ENCODE data around the gene DNAJC6.
A peak's percentile ranks its signal among the peaks of the same experiment; 100 is the strongest.
"Not testable (repeated sequence)": the region's sequence is repeated elsewhere in the genome, so short reads cannot be mapped to it uniquely, and the experiment has no call there.

DNAJC6 gene

DNA sequence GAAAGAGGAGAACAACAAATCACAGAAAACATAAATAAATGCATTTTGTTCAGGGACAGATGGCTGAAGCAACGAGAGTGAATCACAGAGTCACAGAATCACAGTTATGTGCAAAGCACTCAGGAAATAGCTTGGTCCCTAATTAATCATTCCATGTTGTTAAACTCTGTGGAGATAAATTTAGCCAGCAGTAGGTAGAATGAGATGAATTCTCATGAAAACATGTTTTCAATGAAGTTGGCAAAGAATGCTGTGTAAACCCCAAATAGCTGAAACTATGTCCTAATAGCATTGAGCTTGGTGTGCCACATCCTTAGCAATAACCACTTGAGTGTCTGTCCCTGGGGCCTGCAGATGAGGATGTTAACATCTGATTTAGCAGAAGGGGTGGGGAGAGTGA is 131.6 kb downstream of the DNAJC6 start:
- no peak for FAIRE-seq
- TF ChIP-seq POLR2AphosphoS5 (IDR thresholded peaks at IDR 0.05; ENCODE audit: low read depth, low read length) (no peak), TAF1 (IDR thresholded peaks at IDR 0.05; ENCODE audit: borderline replicate concordance, low read depth, low read length) (no peak), POLR2A (IDR thresholded peaks at IDR 0.05; ENCODE audit: low read depth, low read length) (no peak)

DNA sequence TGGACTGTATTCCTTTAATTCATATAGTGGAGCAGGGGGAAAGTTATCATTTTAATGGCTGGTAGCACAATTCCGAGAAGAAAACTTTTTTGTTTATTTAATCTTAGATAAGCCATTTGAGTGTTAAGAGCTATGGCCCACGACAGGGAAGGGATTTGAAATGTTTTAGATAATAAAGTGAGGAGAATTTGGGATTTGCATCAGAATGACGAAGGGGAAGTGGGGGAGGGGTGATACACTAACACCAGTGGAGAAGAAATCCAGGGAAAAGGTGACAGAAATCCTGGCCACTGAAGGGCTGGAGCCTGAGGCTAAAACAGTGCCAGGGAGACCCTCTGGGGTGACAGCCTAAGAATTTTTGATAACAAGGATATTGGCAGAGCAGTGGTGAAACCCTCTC is 132.1 kb downstream of the DNAJC6 start:
- FAIRE-seq (no peak), DNase-seq (ENCODE audit: insufficient read length) (no peak)
- TF ChIP-seq POLR2AphosphoS5 (IDR thresholded peaks at IDR 0.05; ENCODE audit: low read depth, low read length) (no peak), POLR2A (IDR thresholded peaks at IDR 0.05; ENCODE audit: low read depth, low read length) (no peak), TAF1 (IDR thresholded peaks at IDR 0.05; ENCODE audit: borderline replicate concordance, low read depth, low read length) (no peak)

More for the DNA sequence above, 131.6 kb downstream of the DNAJC6 start:
- DNase-seq (ENCODE audit: insufficient read length) = no peak

DNA sequence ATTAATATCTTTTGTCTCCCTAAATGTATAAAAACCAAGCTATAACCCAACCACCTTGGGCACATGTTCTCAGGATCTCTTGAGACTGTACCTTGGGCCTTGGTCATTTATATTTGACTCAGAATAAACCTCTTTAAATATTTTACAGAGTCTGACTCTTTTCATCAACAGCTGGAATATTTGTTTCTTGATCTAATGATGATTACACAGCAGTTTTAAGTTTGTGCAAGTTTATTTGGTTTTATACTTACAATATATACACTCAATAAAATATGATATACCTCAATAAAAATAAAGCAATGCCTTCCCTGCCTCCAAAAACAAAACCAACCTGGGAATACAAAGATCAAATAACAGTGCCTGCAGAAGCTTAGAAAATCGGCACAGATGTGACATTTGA is 133.1 kb downstream of the DNAJC6 start:
- TF ChIP-seq TAF1 (IDR thresholded peaks at IDR 0.05; ENCODE audit: borderline replicate concordance, low read depth, low read length) (no peak), POLR2A (IDR thresholded peaks at IDR 0.05; ENCODE audit: low read depth, low read length) (no peak), POLR2AphosphoS5 (IDR thresholded peaks at IDR 0.05; ENCODE audit: low read depth, low read length) (no peak)
- FAIRE-seq (no peak), DNase-seq (ENCODE audit: insufficient read length) (no peak)

DNA sequence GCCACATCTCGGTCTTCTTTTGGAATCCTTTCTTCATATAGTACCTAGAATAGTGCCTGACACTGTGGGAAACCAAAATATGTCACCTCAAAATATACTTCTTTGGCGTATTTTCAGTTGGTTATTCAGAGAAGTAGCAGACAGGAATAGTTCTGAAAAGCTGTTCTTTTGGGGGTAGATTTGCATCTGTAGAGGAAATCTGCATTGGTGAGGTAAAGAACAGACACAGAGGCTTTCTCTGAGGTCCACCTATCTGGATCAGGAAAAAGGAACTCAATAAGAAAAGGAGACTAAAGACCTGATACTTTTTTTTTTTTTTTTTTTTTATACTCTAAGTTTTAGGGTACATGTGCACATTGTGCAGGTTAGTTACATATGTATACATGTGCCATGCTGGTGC is 134.3 kb downstream of the DNAJC6 start:
- no peak for TF ChIP-seq POLR2AphosphoS5 (IDR thresholded peaks at IDR 0.05; ENCODE audit: low read depth, low read length)
- no peak for TF ChIP-seq POLR2A (IDR thresholded peaks at IDR 0.05; ENCODE audit: low read depth, low read length)
- DNase-seq (ENCODE audit: insufficient read length) (no peak), FAIRE-seq (no peak)

DNA sequence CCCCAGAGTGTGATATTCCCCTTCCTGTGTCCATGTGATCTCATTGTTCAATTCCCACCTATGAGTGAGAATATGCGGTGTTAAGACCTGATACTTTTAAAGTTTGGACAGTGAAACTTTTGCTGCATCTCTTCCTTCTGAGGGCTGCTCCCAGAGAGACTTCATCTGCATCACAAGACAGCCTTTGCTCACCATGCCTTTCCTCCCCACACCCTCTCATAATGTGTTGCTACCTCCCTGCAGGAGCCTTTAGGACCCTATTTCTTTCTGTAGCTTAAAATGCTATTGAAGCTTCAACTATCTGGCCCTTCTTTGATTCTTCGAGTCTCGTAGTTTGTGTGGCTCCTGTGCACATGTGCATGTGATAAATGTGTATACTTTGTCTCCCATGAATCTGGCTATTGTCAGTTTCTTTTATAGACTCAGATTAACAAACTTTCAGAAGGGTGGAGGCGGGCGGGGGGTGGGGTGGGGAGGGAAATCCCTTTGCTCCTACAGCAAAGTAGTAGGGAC is 134.8 kb downstream of the DNAJC6 start:
- DNase-seq (ENCODE audit: insufficient read length) (no peak), FAIRE-seq (no peak)
- no peak for TF ChIP-seq POLR2A (IDR thresholded peaks at IDR 0.05; ENCODE audit: low read depth, low read length)
- TF ChIP-seq TAF1 (IDR thresholded peaks at IDR 0.05; ENCODE audit: borderline replicate concordance, low read depth, low read length) = no peak
- TF ChIP-seq POLR2AphosphoS5 (IDR thresholded peaks at IDR 0.05; ENCODE audit: low read depth, low read length) = no peak

DNA sequence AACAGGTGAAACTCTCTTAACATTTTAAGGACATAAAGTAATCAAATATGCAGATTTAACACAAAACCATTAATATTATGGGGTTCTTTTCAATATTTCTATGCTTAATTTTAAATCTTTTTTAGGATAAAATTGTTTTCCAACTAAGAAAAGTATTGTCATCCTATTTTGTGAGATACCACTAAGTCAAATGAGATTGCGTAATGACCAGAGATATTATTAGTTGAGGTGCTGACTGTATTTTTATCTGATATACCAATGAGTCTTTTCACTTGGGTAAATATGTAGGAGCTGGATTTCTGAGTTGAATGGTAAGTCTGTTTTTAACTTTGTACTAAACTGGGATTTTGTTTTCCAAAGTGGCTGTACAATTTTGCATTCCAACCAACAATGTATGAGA is 136.5 kb downstream of the DNAJC6 start:
- DNase-seq (ENCODE audit: insufficient read length) (no peak), FAIRE-seq (no peak)
- TF ChIP-seq POLR2AphosphoS5 (IDR thresholded peaks at IDR 0.05; ENCODE audit: low read depth, low read length) (no peak), POLR2A (IDR thresholded peaks at IDR 0.05; ENCODE audit: low read depth, low read length) (no peak), TAF1 (IDR thresholded peaks at IDR 0.05; ENCODE audit: borderline replicate concordance, low read depth, low read length) (no peak)

DNA sequence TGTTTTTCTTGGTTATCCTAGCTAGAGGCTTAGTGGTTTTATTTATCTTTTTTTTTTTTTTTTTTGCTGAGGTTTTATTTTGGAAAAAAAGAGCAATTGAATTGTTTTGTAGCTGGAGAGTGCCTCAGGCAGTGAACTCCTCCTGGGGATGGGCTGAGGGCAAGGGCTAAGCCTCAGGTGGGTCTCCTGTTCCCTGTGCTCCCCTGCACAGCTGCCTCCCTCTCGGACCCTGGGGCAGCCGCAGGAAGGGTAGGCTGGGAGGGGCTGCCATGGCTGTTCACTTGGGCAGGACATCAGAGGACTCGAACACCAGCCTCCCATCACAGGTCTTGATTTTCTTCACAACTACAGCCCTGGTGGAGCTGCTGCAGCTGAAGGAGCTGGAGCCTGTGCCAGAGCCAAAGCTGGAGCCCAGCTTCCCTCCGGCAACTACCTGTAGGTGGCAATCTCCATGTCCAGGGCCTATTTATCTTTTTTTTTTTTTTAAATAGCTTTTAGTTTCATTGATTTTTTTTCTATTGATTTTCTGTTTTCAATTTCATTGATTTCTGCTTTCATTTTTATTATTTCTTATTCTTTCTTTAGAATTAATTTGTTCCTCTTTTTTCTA is 140.0 kb downstream of the DNAJC6 start:
- FAIRE-seq (no peak), DNase-seq (ENCODE audit: insufficient read length) (no peak)
- TF ChIP-seq TAF1 (IDR thresholded peaks at IDR 0.05; ENCODE audit: borderline replicate concordance, low read depth, low read length) (no peak), POLR2AphosphoS5 (IDR thresholded peaks at IDR 0.05; ENCODE audit: low read depth, low read length) (no peak), POLR2A (IDR thresholded peaks at IDR 0.05; ENCODE audit: low read depth, low read length) (no peak)

DNA sequence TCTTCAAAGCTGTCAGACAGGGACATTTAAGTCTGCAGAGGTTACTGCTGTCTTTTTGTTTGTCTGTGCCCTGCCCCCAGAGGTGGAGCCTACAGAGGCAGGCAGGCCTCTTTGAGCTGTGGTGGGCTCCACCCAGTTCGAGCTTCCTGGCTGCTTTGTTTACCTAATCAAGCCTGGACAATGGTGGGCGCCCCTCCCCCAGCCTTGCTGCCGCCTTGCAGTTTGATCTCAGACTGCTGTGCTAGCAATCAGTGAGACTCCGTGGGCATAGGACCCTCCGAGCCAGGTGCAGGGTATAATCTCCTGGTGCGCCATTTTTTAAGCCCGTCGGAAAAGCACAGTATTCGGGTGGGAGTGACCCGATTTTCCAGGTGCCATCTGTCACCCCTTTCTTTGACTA is 146.3 kb downstream of the DNAJC6 start:
- not testable (repeated sequence) for FAIRE-seq

DNA sequence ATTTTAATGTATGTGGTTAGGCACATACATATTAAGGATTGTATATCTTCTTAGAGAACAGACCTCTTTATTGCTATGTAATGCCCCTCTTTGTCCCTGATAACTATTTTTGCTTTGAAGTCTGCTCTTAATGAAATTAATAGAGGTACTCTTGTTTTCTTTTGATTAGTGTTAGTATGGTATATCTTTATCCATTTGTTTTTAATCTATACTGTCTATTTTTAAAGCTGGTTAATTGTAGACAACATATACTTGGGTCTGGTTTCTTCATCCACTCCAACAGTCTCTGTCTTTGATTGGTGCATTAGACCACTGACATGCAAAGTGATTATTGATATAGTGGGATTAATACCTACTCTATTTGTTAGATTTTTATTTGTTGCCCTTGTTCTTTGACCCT is 147.1 kb downstream of the DNAJC6 start:
- TF ChIP-seq POLR2AphosphoS5 (IDR thresholded peaks at IDR 0.05; ENCODE audit: low read depth, low read length) (no peak), POLR2A (IDR thresholded peaks at IDR 0.05; ENCODE audit: low read depth, low read length) (no peak), TAF1 (IDR thresholded peaks at IDR 0.05; ENCODE audit: borderline replicate concordance, low read depth, low read length) (no peak)
- no peak for FAIRE-seq
- DNase-seq (ENCODE audit: insufficient read length) = no peak

More for the DNA sequence above, 146.3 kb downstream of the DNAJC6 start:
- not testable (repeated sequence) for DNase-seq (ENCODE audit: insufficient read length)

DNA sequence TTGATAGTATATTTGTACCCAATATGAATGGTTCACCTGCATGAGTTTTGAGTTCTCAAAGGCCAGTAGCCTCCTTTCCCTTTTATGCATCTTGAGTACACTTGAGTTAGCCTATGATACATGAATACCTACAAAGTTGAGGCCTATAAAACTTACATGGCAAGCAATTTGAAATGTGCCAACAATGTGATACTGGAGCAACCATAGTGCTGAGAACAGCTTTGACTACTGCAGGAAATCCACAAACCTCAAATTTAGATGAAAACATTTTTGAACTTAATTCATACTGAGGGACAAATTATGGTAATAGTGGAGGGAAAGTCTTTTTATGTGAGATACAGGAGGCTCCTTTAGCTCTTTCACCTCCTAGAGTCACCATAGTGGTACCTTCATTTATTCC is 148.5 kb downstream of the DNAJC6 start:
- DNase-seq (ENCODE audit: insufficient read length) = no peak
- no peak for FAIRE-seq
- no peak for TF ChIP-seq TAF1 (IDR thresholded peaks at IDR 0.05; ENCODE audit: borderline replicate concordance, low read depth, low read length)
- TF ChIP-seq POLR2A (IDR thresholded peaks at IDR 0.05; ENCODE audit: low read depth, low read length) = no peak
- no peak for TF ChIP-seq POLR2AphosphoS5 (IDR thresholded peaks at IDR 0.05; ENCODE audit: low read depth, low read length)

DNA sequence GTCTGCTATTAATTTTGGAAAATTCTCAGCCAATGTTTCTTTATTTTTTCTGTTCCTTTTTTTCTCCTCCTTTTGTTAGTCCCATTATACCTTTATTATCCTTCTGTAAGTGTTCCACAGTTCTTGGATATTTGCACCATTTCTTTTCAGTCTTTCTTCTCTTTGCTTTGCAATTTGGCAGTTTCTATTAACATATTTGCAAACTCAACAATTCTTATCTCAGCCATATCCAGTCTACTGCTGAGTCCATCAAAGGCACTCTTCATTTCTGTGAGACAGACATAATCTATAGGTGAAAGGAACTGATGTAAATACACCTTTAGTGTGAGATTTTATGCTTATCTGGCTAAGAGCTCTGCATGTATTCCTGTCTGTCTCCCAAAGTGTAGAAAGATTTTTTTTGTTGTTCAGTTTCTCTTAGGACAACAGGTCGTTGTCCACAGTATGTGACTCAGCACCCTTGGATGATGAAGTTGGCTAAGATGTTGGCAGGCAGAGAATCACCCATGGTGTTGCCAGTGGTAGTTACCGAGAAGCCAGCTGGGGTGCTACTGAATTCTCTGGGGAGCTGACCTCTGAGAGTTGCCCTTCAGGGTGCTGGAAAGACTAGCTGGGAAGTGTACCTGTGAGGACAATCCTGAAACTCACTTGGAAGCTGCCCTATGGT is 149.5 kb downstream of the DNAJC6 start:
- TF ChIP-seq TAF1 (IDR thresholded peaks at IDR 0.05; ENCODE audit: borderline replicate concordance, low read depth, low read length) = no peak
- no peak for TF ChIP-seq POLR2AphosphoS5 (IDR thresholded peaks at IDR 0.05; ENCODE audit: low read depth, low read length)
- no peak for TF ChIP-seq POLR2A (IDR thresholded peaks at IDR 0.05; ENCODE audit: low read depth, low read length)
- FAIRE-seq = no peak
- no peak for DNase-seq (ENCODE audit: insufficient read length)

DNA sequence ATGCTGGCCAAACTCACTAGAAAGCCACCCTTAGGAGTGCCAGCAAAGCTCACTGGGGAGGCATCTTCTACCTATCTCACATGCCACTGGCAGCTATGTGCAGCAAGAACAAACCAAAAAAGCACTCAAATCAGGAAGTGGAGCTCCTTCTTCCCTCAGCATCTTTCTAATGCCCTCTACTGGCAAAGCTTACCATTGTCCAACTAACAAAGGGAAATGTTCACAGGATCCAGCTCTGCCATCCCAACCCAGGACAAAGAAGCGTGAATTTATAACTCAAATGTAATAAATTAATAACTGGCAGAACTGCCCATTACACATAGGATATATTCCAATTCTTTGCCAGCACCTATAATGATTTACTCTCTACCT is 150.0 kb downstream of the DNAJC6 start:
- TF ChIP-seq POLR2AphosphoS5 (IDR thresholded peaks at IDR 0.05; ENCODE audit: low read depth, low read length) (no peak), POLR2A (IDR thresholded peaks at IDR 0.05; ENCODE audit: low read depth, low read length) (no peak), TAF1 (IDR thresholded peaks at IDR 0.05; ENCODE audit: borderline replicate concordance, low read depth, low read length) (no peak)
- peak; percentile 13 for DNase-seq (ENCODE audit: insufficient read length)
- FAIRE-seq = no peak
